ENCODE measurements around the gene COL5A1. TPM values are rescaled to one million over a fixed set of nuclear protein-coding genes. Genes with fewer than 3 reads are reported as not detected.

The COL5A1 gene
- total RNA-seq, 2 donors from 2014 or later = 10.9 to 21.7 TPM

- Histone ChIP-seq H3K9me3 (no peaks in the 10 kb centered on the region), H3K4me3 (no peak overlapping the region), H3K9ac (ENCODE audit: low read depth in 2 of 2, low read length in 2 of 2) (no peak overlapping the region), H3K27ac (no peak overlapping the region), H3K27me3 (no peaks in the 10 kb centered on the region), H3K4me1 (no peaks in the 10 kb centered on the region), H3K36me3 (no peaks in the 10 kb centered on the region)
- no peak for DNase-seq
- intact Hi-C loops (cut with DNase I) = no loop called here
- no peak for TF ChIP-seq CTCF (IDR thresholded peaks at IDR 0.05)
Observed at GRCh38 chr9:134867917-134868750, 226.5 kb downstream of the COL5A1 start.

- Histone ChIP-seq H3K27ac (no peak overlapping the region), H3K9ac (ENCODE audit: low read depth in 2 of 2, low read length in 2 of 2) (no peak overlapping the region), H3K4me3 (no peak overlapping the region), H3K36me3 (no peaks in the 10 kb centered on the region), H3K27me3 (no peaks in the 10 kb centered on the region), H3K4me1 (no peaks in the 10 kb centered on the region), H3K9me3 (no peaks in the 10 kb centered on the region)
- intact Hi-C loops (cut with DNase I) = no loop called here
- no peak for TF ChIP-seq CTCF (IDR thresholded peaks at IDR 0.05)
- no peak for DNase-seq
Observed at GRCh38 chr9:134868751-134869553, 227.3 kb downstream of the COL5A1 start.

GRCh38 chr9:134869554-134870300 is 228.1 kb downstream of the COL5A1 start:
- intact Hi-C loops (cut with DNase I) = no loop called here

GRCh38 chr9:134870301-134870694 is 228.7 kb downstream of the COL5A1 start:
- H3K27ac ChIP-seq = no peak overlapping the region

More at GRCh38 chr9:134869554-134870300, 228.1 kb downstream of the COL5A1 start:
- no peak for TF ChIP-seq CTCF (IDR thresholded peaks at IDR 0.05)
- Histone ChIP-seq H3K27ac (no peak overlapping the region), H3K9me3 (no peaks in the 10 kb centered on the region), H3K9ac (ENCODE audit: low read depth in 2 of 2, low read length in 2 of 2) (no peak overlapping the region), H3K36me3 (no peaks in the 10 kb centered on the region), H3K4me3 (no peak overlapping the region), H3K27me3 (no peaks in the 10 kb centered on the region), H3K4me1 (no peaks in the 10 kb centered on the region)
- DNase-seq = no peak

More at GRCh38 chr9:134870301-134870694, 228.7 kb downstream of the COL5A1 start:
- no peaks in the 10 kb centered on the region for H3K4me1 ChIP-seq
- no peaks in the 10 kb centered on the region for H3K27me3 ChIP-seq
- no peak for DNase-seq
- H3K9ac ChIP-seq (ENCODE audit: low read depth in 2 of 2, low read length in 2 of 2) = no peak overlapping the region
- no peaks in the 10 kb centered on the region for H3K36me3 ChIP-seq
- H3K9me3 ChIP-seq = no peaks in the 10 kb centered on the region
- intact Hi-C loops (cut with DNase I) = no loop called here
- TF ChIP-seq CTCF (IDR thresholded peaks at IDR 0.05) = no peak
- no peak overlapping the region for H3K4me3 ChIP-seq

All from colonic mucosa (tissue), 4 donors.